Spleen (tissue), 11 donors: ENCODE results near the gene LRMDA. TPM values are rescaled to one million over a fixed set of nuclear protein-coding genes. Genes with fewer than 3 reads are reported as not detected.

Source experiments
- DNase-seq: peaks from one replicate; pipeline ENCODE4 v3.0.0-alpha.2; 2020
- H3K27ac ChIP-seq, 8 donors: fragments of 200-600 bp; sonication (generic) in 7 of 8; 1 replicate in 4 of 8; 2 replicates in 4 of 8; pipeline versions ENCODE4 v1.5.0 to v1.8.0; 2016 to 2021; ENCODE audit warnings: inconsistent platforms in 4 of 8, mild to moderate bottlenecking in 4 of 8, moderate library complexity in 1 of 8
- H3K27me3 ChIP-seq, 7 donors: fragments of 200-600 bp; sonication (generic) in 6 of 7; replicated peaks in 1 of 7; 1 replicate in 4 of 7; 2 replicates in 3 of 7; pipeline versions ENCODE4 v1.5.0 to v1.8.0; 2016 to 2021; ENCODE audit warnings: inconsistent platforms in 3 of 7, mild to moderate bottlenecking in 1 of 7
- H3K36me3 ChIP-seq, 6 donors: fragments of 200-600 bp; sonication (generic) in 5 of 6; 1 replicate in 4 of 6; 2 replicates in 2 of 6; pipeline versions ENCODE4 v1.5.0 to v1.8.0; 2016 to 2021; ENCODE audit warnings: inconsistent platforms in 2 of 6
- H3K4me1 ChIP-seq, 6 donors: fragments of 200-600 bp; sonication (generic) in 5 of 6; 1 replicate in 3 of 6; 2 replicates in 3 of 6; pipeline versions ENCODE4 v1.5.0 to v1.8.0; 2016 to 2021; ENCODE audit warnings: inconsistent platforms in 3 of 6
- H3K4me3 ChIP-seq, 8 donors: fragments of 200-600 bp; sonication (generic) in 7 of 8; 1 replicate in 4 of 8; 2 replicates in 4 of 8; pipeline versions ENCODE4 v1.5.0 to v1.8.0; 2016 to 2021; ENCODE audit warnings: inconsistent platforms in 4 of 8, mild to moderate bottlenecking in 4 of 8, moderate library complexity in 2 of 8
- H3K9me3 ChIP-seq, 8 donors: fragments of 200-600 bp; sonication (generic) in 7 of 8; 1 replicate in 4 of 8; 2 replicates in 4 of 8; pipeline versions ENCODE4 v1.5.0 to v1.8.0; 2016 to 2021; ENCODE audit warnings: inconsistent platforms in 4 of 8
- POLR2A ChIP-seq, 3 donors: fragments of 450-650 bp; IDR thresholded peaks; one replicate each; pipeline ENCODE4 v1.5.1; 2017; ENCODE audit warnings: antibody characterized with exemption in 3 of 3, mild to moderate bottlenecking in 1 of 3
- POLR2AphosphoS5 ChIP-seq, 3 donors: sonication (generic); formaldehyde crosslinking; IDR thresholded peaks; one replicate each; pipeline ENCODE4 v1.5.1; 2017; ENCODE audit warnings: antibody characterized with exemption in 3 of 3
- WGBS, 5 donors: extraction: QIAGEN DNeasy Blood & Tissue Kit in 3 of 5; methylation state at CpG; one replicate each; pipeline versions ENCODE4 v1.1.5 to v1.1.7; 2013 to 2018; 5-methylcytosine and 5-hydroxymethylcytosine counted together
- intact Hi-C: fragments of 100-400 bp; cut with DNase I; formaldehyde crosslinking; loops from one replicate; pipeline ENCODE4 v1.15.0; 2023; ENCODE audit warnings: low total_unique reads
- polyA plus RNA-seq, 3 donors: library from polyadenylated mRNA; stranded (reverse); fragments of 200-250 nt; gene quantifications; one replicate each; pipeline ENCODE4 v1.2.1, GENCODE V29; 2013
- total RNA-seq, 7 donors: library from RNA; depleted of rRNA in 3 of 7; stranded (reverse); fragments of >200 nt in 3 of 7; fragmentation: NEBNext Ultra II Directional in 4 of 7; extraction: Animal tissue kit (Norgen Biotek cat#: 25700) in 4 of 7; gene quantifications; one replicate each; pipeline versions ENCODE4 v1.1.0 to v1.2.1, GENCODE V29; 2016 to 2021
- TF ChIP-seq, protein P1 (sequence below), 11 experiments: fragments of 200-600 bp in 7 of 11; fragments of 450-650 bp in 4 of 11; sonication (generic) in 4 of 11; IDR thresholded peaks in 8 of 11; conservative IDR thresholded peaks in 3 of 11; 1 replicate in 7 of 11; 2 replicates in 4 of 11; pipeline versions ENCODE4 v1.4.0 to v1.8.0; 2016 to 2021; ENCODE audit warnings: antibody characterized with exemption in 11 of 11, inconsistent platforms in 4 of 11, mild to moderate bottlenecking in 1 of 11
- donor health status: healthy with polysubstance abuse.
- donor health status: DM: no; HTN: no; CAD: no; lungs with moderate emphysema.
- donor health status: DM: no; HTN: no; CAD: no.
- donor health status: Bipolar disorder and iron deficiency.
- donor health status: healthy.
- donor health status: DM: no; HTN: no; CAD: no.
- donor health status: DM: yes; HTN: yes; CAD: no.

LRMDA gene
- total and polyA plus RNA-seq, 10 donors, result 7.3 to 46.6 (median 28.2) TPM

DNA sequence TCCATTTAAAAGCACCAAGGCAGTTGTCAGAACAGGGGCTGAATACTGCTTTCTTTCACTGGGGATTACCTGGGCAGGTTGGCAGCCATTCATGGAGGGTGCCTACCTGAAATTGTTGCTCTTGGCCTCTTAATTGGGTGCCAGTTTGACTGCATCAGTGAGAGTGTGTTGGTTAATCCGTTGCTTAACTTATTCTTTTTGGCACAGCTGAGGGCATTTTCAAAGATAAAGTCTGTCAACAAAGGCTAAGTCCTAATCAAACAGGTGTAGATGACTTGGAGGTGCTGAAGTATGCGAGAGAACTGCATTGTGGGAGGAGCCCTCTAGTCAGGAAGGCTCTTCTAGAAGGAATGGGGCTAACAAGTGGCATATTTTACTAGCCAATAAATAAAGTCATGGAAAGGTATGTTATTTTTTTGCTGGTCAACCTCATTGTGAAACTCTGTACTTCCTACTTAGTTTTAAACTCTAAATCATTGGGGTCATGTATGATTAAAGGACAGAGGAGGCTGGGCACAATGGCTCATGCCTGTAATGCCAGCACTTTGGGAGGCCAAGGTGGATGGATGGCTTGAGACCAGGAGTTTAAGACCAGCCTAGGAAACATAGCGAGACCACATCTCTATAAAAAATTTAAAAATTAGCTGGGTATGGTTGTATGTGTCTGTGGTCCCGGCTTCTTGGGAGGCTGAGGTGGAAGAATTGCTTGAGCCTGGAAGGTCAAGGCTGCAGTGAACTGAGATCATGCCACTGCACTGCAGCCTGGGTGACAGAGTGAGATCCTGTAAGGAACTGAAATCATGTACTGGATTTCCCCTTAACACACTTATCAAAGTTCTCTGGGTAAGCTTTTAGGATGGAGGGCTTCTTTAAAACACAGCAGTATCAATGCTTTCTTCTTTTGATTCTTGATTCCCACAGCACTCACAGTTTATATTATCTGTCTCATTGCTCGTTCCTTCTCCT lies 134.1 kb downstream of the LRMDA start:
- 84 to 94% (median 86%) methylated on average over 5 of the region's 5 CpGs for WGBS, 5 donors
- peaks cover 0 to 11% (median 8%) of the 10 kb centered on the region in 8 donors for H3K9me3 ChIP-seq
- intact Hi-C loops, result no loop called here
- H3K4me1 ChIP-seq, result no peaks in the 10 kb centered on the region
- H3K27me3 ChIP-seq, result no peaks in the 10 kb centered on the region
- H3K4me3 ChIP-seq, result no peak overlapping the region
- H3K36me3 ChIP-seq, result no peaks in the 10 kb centered on the region
- TF ChIP-seq, protein P1, sequence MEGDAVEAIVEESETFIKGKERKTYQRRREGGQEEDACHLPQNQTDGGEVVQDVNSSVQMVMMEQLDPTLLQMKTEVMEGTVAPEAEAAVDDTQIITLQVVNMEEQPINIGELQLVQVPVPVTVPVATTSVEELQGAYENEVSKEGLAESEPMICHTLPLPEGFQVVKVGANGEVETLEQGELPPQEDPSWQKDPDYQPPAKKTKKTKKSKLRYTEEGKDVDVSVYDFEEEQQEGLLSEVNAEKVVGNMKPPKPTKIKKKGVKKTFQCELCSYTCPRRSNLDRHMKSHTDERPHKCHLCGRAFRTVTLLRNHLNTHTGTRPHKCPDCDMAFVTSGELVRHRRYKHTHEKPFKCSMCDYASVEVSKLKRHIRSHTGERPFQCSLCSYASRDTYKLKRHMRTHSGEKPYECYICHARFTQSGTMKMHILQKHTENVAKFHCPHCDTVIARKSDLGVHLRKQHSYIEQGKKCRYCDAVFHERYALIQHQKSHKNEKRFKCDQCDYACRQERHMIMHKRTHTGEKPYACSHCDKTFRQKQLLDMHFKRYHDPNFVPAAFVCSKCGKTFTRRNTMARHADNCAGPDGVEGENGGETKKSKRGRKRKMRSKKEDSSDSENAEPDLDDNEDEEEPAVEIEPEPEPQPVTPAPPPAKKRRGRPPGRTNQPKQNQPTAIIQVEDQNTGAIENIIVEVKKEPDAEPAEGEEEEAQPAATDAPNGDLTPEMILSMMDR (IDR thresholded peaks at IDR 0.05 in 8 of 11, conservative IDR thresholded peaks at IDR 0.05 in 3 of 11), result no peak
- TF ChIP-seq POLR2A (IDR thresholded peaks at IDR 0.05) (no peak), POLR2AphosphoS5 (IDR thresholded peaks at IDR 0.05) (no peak)
- no peak overlapping the region for H3K27ac ChIP-seq
- DNase-seq, result no peak

DNA sequence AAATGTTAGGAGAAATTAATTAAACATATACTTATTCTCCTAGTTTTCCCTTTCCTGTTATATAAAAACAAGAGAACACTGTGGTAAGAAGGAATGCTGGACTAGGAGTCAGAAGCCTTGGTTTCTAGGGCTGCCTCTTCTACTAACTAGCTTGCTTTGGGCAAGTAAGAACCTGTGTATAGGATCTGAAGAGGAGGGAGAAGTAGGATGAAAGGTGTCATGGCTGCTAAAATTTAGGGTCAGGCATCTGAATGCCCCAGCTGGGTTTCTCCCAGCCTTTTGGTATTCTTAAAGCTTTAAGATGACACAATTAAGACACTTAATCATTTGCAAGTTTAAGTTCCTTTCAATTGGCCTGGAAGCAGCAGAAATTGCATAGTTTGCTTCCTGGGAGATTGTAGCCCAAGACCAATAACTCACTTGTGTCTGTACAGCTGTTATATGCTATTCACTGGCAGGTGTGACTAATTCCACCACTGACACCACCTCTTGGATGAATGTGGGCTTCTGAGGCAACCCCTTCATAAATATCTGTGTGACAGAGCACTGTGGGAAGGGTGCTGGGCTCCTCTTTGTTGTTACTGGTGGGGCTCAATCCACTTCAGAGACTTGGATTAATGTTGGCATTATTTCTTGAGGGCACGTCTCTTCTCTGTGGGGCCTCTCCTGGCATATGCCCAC lies 137.2 kb downstream of the LRMDA start:
- TF ChIP-seq, protein P1 (IDR thresholded peaks at IDR 0.05 in 8 of 11, conservative IDR thresholded peaks at IDR 0.05 in 3 of 11), result no peak
- TF ChIP-seq POLR2AphosphoS5 (IDR thresholded peaks at IDR 0.05) (no peak), POLR2A (IDR thresholded peaks at IDR 0.05) (no peak)
- H3K27me3 ChIP-seq, result no peaks in the 10 kb centered on the region
- H3K4me1 ChIP-seq, result no peaks in the 10 kb centered on the region
- intact Hi-C loops, result no loop called here
- 73 to 96% (median 86%) methylated on average over 1 of the region's 1 CpG for WGBS, 5 donors
- no peak overlapping the region for H3K27ac ChIP-seq
- DNase-seq, result no peak
- H3K9me3 ChIP-seq, result peaks cover 0 to 40% (median 35%) of the 10 kb centered on the region in 8 donors
- no peak overlapping the region for H3K4me3 ChIP-seq
- H3K36me3 ChIP-seq, result peaks cover 0 to 4% (median 0%) of the 10 kb centered on the region in 6 donors

DNA sequence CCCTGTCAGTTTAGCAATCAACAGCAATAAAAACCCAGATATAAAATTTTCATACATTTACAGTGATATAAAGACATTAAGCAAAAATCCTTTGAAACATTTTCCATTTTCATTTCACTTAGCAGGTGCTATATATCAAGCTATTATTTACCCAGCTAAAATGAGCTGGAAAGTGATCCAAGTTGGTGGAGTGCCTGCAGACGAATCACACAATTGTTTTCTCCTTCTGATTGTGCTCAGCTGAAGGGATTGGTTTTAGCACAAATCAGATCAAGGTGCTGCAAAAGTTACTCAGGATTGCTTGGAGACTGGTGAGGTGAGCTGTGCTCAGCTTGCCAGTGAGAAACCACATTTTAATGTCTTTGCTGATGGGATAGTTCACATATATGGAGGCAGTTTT lies 138.1 kb downstream of the LRMDA start:
- DNase-seq, result no peak
- Histone ChIP-seq H3K9me3 (peaks cover 0 to 43% (median 35%) of the 10 kb centered on the region in 8 donors), H3K36me3 (peaks cover 0 to 4% (median 0%) of the 10 kb centered on the region in 6 donors), H3K27me3 (no peaks in the 10 kb centered on the region), H3K4me1 (no peaks in the 10 kb centered on the region), H3K27ac (no peak overlapping the region), H3K4me3 (no peak overlapping the region)
- WGBS, 5 donors, result 69 to 89% (median 76%) methylated on average over 1 of the region's 1 CpG
- TF ChIP-seq POLR2AphosphoS5 (IDR thresholded peaks at IDR 0.05) (no peak), POLR2A (IDR thresholded peaks at IDR 0.05) (no peak)
- TF ChIP-seq, protein P1 (IDR thresholded peaks at IDR 0.05 in 8 of 11, conservative IDR thresholded peaks at IDR 0.05 in 3 of 11), result no peak
- intact Hi-C loops, result no loop called here

DNA sequence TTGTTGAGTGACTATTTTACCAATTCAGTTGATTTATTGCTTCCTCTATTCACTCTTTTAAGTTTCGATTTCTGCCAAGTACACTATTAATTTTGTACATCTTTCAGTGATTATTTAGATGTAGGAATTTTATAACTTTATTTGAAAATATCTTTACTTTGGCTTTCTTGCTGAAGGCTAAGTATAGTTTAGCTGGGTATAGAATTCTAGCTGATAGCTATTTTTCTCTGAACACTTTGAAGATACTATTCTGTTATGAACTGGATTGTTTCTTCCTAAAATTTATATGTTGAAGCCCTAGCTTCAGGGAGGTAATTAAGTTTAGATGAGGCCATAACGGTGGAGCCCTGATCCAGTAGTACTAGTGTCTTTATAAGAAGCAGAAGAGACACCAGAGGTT lies 141.1 kb downstream of the LRMDA start:
- DNase-seq, result no peak
- no peak overlapping the region for H3K27ac ChIP-seq
- peaks cover 0 to 6% (median 0%) of the 10 kb centered on the region in 7 donors for H3K27me3 ChIP-seq
- 83 to 93% (median 91%) methylated on average over 2 of the region's 2 CpGs for WGBS, 5 donors
- peaks cover 0 to 4% (median 0%) of the 10 kb centered on the region in 6 donors for H3K36me3 ChIP-seq
- no peaks in the 10 kb centered on the region for H3K4me1 ChIP-seq
- TF ChIP-seq, protein P1 (IDR thresholded peaks at IDR 0.05 in 8 of 11, conservative IDR thresholded peaks at IDR 0.05 in 3 of 11), result no peak
- TF ChIP-seq POLR2AphosphoS5 (IDR thresholded peaks at IDR 0.05) (no peak), POLR2A (IDR thresholded peaks at IDR 0.05) (no peak)
- peaks cover 0 to 64% (median 33%) of the 10 kb centered on the region in 8 donors for H3K9me3 ChIP-seq
- intact Hi-C loops, result no loop called here
- no peak overlapping the region for H3K4me3 ChIP-seq
